Measurements from ENCODE around the gene HOXA5. TPM values are rescaled to one million over a fixed set of nuclear protein-coding genes. Genes with fewer than 3 reads are reported as not detected.

The HOXA5 gene
- total and polyA plus RNA-seq, 10 of the 15 experiments (the other 5 are each of a cell fraction or from before 2014, with no cell fraction given): 0.05 to 0.13 TPM; not detected in 8

GRCh38 chr7:27175626-27176523 lies 32.4 kb upstream of the HOXA5 start:
- no peak overlapping the region for H3K4me2 ChIP-seq (ENCODE audit: control insufficient read depth, insufficient read depth)
- H3K4me1 ChIP-seq (ENCODE audit: control insufficient read depth, insufficient read depth, low read length): no peaks in the 10 kb centered on the region
- no peak overlapping the region for H2AFZ ChIP-seq (ENCODE audit: control insufficient read depth, low read depth, low read length)
- no peak for TF ChIP-seq SMC3 (IDR thresholded peaks at IDR 0.05; ENCODE audit: borderline replicate concordance, low read length)
- TF ChIP-seq BHLHE40 (IDR thresholded peaks at IDR 0.05; ENCODE audit: borderline replicate concordance in 1 of 2, low read depth in 2 of 2, low read length in 1 of 2): no peak
- no peak for TF ChIP-seq USF1 (IDR thresholded peaks at IDR 0.05; ENCODE audit: borderline replicate concordance, extremely low read length, insufficient read depth, low read depth, low read length)
- no peak for TF ChIP-seq SP1 (IDR thresholded peaks at IDR 0.05; ENCODE audit: low read depth, low read length)
- TF ChIP-seq PAX5 (IDR thresholded peaks at IDR 0.05; ENCODE audit: borderline replicate concordance, low read depth, low read length): no peak
- TF ChIP-seq RAD51 (IDR thresholded peaks at IDR 0.05): no peak
- no peak for TF ChIP-seq PRDM15 (CRISPR knock-in tag; IDR thresholded peaks at IDR 0.05)
- TF ChIP-seq HDAC6 (IDR thresholded peaks at IDR 0.05; ENCODE audit: unreplicated experiment): no peak
- TF ChIP-seq CHD2 (IDR thresholded peaks at IDR 0.05; ENCODE audit: borderline replicate concordance, low read depth, low read length): no peak
- H3K9me3 ChIP-seq (replicated peaks; ENCODE audit: control insufficient read depth, insufficient read depth, low read length): no peaks in the 10 kb centered on the region; the same call in 2 of the 3 replicates
- no peaks in the 10 kb centered on the region for H3K79me2 ChIP-seq (ENCODE audit: control insufficient read depth, insufficient read depth, low read length)
- no peak for DNase-seq (ENCODE audit: low read depth, low spot score)
- no peaks in the 10 kb centered on the region for H3K36me3 ChIP-seq (ENCODE audit: control insufficient read depth in 2 of 2, insufficient read depth in 2 of 2, low read length in 1 of 2)
- CTCF ChIA-PET: no interaction called here
- H3K27ac ChIP-seq (ENCODE audit: control insufficient read depth, insufficient read depth): no peak overlapping the region
- H3K4me3 ChIP-seq: no peak overlapping the region
- no peak for FAIRE-seq
- ATAC-seq: no peak
- SMC1A ChIA-PET (ENCODE audit: uncharacterized antibody, unreplicated experiment): no interaction called here
- RAD21 ChIA-PET (ENCODE audit: unreplicated experiment): no interaction called here
- H3K9ac ChIP-seq (ENCODE audit: control insufficient read depth, insufficient read depth, low read length): no peak overlapping the region
- in situ Hi-C loops (cut with MboI): no loop called here
- no peaks in the 10 kb centered on the region for H4K20me1 ChIP-seq (ENCODE audit: control insufficient read depth, insufficient read depth)
- POLR2A ChIA-PET: no interaction called here
- intact Hi-C loops (cut with micrococcal nuclease; ENCODE audit: unreplicated experiment): no loop called here
- no TSS peak for BruUV-seq (replicated peaks)
- 76% methylated on average over 39 of the region's 40 CpGs for WGBS (ENCODE audit: insufficient coverage, insufficient replicate concordance, low lambda C conversion rate, missing lambda C conversion rate)
- H3K27me3 ChIP-seq (replicated peaks in 1 of 2; ENCODE audit: control insufficient read depth in 2 of 2, insufficient read depth in 2 of 2, low read length in 1 of 2): peaks cover 15 to 21% of the 10 kb centered on the region in 2 experiments
